HUES64 (cell line): ENCODE data around the gene ZNF148. TPM values are rescaled to one million over a fixed set of nuclear protein-coding genes. Genes with fewer than 3 reads are reported as not detected.
"Not testable (repeated sequence)": the region's sequence is repeated elsewhere in the genome, so short reads cannot be mapped to it uniquely, and the experiment has no call there.

Experiments
- H3K27ac ChIP-seq: 2 replicates; pipeline ENCODE4 v1.7.0; 2013; ENCODE audit warnings: low read depth, low read length, inconsistent platforms
- H3K27me3 ChIP-seq: 2 replicates; pipeline ENCODE4 v1.6.1; 2013; ENCODE audit warnings: mild to moderate bottlenecking, low read length; ENCODE audit not compliant: insufficient read depth
- H3K36me3 ChIP-seq: 2 replicates; pipeline ENCODE4 v1.6.1; 2013; ENCODE audit warnings: mild to moderate bottlenecking, low read length; ENCODE audit not compliant: insufficient read depth
- H3K4me1 ChIP-seq: 2 replicates; pipeline ENCODE4 v1.6.1; 2013; ENCODE audit warnings: mild to moderate bottlenecking, low read length, moderate library complexity; ENCODE audit not compliant: insufficient read depth
- H3K4me3 ChIP-seq: 2 replicates; pipeline ENCODE4 v1.5.1; 2013; ENCODE audit warnings: mild to moderate bottlenecking, low read length, moderate library complexity
- H3K9ac ChIP-seq: 2 replicates; pipeline ENCODE4 v1.6.1; 2013; ENCODE audit warnings: mild to moderate bottlenecking, low read depth, low read length
- H3K9me3 ChIP-seq: 2 replicates; pipeline ENCODE4 v1.6.1; 2013; ENCODE audit warnings: low read depth, low read length; ENCODE audit not compliant: insufficient read depth
- WGBS: fragments of 150-250, 120-280 bp; methylation state at CpG from one replicate; pipeline ENCODE4 v1.1.7; 2013; ENCODE audit warnings: missing lambda C conversion rate; 5-methylcytosine and 5-hydroxymethylcytosine counted together
- polyA plus RNA-seq, 2 experiments: library from polyadenylated mRNA; stranded (reverse); fragments of 50-300 nt; gene quantifications; one replicate each; pipeline ENCODE4 v1.2.3, GENCODE V29; 2013

ZNF148 gene, protein sequence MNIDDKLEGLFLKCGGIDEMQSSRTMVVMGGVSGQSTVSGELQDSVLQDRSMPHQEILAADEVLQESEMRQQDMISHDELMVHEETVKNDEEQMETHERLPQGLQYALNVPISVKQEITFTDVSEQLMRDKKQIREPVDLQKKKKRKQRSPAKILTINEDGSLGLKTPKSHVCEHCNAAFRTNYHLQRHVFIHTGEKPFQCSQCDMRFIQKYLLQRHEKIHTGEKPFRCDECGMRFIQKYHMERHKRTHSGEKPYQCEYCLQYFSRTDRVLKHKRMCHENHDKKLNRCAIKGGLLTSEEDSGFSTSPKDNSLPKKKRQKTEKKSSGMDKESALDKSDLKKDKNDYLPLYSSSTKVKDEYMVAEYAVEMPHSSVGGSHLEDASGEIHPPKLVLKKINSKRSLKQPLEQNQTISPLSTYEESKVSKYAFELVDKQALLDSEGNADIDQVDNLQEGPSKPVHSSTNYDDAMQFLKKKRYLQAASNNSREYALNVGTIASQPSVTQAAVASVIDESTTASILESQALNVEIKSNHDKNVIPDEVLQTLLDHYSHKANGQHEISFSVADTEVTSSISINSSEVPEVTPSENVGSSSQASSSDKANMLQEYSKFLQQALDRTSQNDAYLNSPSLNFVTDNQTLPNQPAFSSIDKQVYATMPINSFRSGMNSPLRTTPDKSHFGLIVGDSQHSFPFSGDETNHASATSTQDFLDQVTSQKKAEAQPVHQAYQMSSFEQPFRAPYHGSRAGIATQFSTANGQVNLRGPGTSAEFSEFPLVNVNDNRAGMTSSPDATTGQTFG
- polyA plus RNA-seq (2013, experiment 1 of 2) = 11.6 TPM
- 13.6 TPM for polyA plus RNA-seq (2013, experiment 2 of 2)

DNA sequence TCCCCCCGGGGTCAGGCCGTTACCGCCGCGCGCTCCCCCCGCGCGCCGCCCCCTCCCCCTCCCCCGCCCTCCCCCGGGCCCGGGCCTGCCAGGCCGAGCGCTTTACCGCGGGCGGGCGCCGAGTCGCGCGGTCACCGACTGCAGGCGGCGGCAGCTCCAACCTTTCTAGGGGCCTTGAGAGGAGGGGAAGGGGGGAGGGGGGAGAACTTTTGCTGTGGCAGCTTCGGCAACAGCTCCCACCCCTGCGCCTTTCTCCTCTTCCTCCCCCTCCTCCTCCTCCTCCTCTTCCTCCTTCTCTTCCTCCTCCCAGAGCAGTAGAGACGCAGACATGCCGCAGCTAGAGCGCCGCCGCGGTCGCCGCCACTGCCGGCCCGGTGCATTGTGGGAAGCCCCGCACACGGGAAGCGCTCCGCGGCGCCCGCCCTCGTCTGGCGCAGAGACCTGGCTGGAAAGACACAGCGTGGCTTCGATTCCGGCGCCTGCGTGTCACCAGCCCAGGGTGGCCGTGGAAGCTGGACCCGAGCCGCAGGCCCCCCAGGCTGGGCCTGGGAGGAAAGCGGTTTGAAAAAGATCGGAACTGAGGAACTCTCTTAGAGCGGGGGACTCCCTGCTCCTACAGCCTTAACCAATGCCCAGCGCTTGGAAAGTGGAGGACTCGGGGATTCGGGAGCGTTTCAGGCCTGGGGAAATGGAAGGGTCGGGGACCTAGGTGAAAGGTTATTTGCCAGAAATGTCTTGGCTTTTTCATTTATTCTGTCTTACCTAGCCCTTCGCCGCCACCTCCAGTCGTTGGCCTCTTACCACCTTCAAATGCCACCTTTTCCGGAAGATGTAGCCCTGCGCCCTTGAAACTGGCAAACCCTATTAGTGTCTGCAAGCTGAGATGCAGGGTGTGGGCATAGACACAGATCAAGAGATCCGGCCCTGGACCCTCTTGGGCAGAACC is at the start of gene ZNF148:
Gene ZNF148, minus strand, starts transcription at position 330 of the 946 bp plus-strand sequence. CDS start 61,685 bp downstream, outside the sequence.
- H3K9me3 ChIP-seq = no peaks in the 10 kb centered on the region
- peaks cover 16% of the 10 kb centered on the region for H3K4me1 ChIP-seq
- 1% methylated on average over 42 of the region's 69 CpGs for WGBS
- peak within 1 kb of the TSS; percentile 78 for H3K27ac ChIP-seq
- no peaks in the 10 kb centered on the region for H3K36me3 ChIP-seq
- peak within 1 kb of the TSS; percentile 91 for H3K4me3 ChIP-seq
- no peaks in the 10 kb centered on the region for H3K27me3 ChIP-seq
- peak within 1 kb of the TSS; percentile 93 for H3K9ac ChIP-seq

DNA sequence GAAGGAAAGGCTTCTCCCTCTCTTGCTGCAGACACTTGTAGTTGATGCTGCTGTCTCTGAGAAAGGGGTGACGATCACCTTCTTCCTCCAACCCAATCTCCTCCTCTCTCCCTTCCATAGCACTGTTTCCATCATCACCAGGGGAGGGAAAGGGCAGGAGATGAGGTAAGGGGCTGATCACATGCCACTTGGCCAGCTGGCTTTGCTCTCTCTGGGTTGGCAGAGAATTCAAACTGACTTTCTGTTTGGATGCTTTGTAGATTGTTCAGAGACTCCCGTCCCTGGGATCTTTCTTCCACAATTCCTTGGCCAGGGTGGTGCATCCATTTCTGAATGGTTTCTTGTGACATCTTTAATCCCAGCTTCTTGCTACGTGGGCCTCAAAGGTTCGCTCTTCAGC is 43.2 kb upstream of the ZNF148 start:
- Histone ChIP-seq H3K27ac (no peak overlapping the region), H3K4me1 (no peaks in the 10 kb centered on the region), H3K9me3 (no peaks in the 10 kb centered on the region), H3K27me3 (no peaks in the 10 kb centered on the region), H3K9ac (no peak overlapping the region), H3K36me3 (no peaks in the 10 kb centered on the region), H3K4me3 (no peak overlapping the region)
- WGBS = 95% methylated on average over 3 of the region's 4 CpGs

DNA sequence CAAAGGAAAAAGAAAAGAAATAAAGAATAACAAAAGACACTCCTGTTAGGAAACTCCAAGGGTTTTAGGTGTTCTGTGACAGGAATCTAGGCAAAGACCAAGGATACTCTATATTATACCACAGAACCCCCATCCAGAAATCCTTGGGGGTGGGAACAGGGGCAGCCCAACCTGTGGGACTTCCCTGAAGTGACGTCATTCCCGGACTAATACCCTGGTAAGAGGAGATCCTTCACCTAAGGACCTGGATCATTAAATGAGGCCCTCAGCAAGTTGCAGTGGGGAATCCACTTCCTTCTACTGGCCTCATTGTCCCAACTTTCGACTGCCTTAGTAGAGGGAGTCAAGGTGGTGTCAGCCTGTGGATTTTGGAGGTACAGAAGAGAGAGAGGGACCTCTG is 41.1 kb upstream of the ZNF148 start:
- H3K36me3 ChIP-seq = no peaks in the 10 kb centered on the region
- no peak overlapping the region for H3K9ac ChIP-seq
- no peak overlapping the region for H3K4me3 ChIP-seq
- H3K4me1 ChIP-seq = no peaks in the 10 kb centered on the region
- WGBS = 87% methylated on average over 3 of the region's 3 CpGs
- no peaks in the 10 kb centered on the region for H3K9me3 ChIP-seq
- H3K27me3 ChIP-seq = no peaks in the 10 kb centered on the region
- no peak overlapping the region for H3K27ac ChIP-seq

DNA sequence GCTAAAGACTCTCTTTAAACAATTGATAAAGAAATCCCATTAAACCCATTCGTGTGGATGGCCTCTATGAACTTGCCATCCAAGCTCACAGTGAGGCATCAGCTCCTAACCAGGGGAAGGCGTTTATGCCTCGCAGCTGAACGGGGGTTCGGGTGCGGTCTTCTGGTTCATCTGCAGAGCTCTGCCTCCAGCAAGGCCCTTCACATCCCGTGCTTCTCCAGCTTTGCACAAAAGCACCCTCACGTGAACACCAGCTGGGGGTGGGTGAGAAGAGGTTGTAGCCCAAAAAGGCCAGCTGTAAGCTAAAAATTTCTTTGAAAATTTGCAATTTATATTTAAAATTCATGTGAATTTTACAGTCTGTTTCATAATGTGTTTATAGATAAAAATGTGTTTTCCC is 39.5 kb upstream of the ZNF148 start:
- 91% methylated on average over 8 of the region's 8 CpGs for WGBS

DNA sequence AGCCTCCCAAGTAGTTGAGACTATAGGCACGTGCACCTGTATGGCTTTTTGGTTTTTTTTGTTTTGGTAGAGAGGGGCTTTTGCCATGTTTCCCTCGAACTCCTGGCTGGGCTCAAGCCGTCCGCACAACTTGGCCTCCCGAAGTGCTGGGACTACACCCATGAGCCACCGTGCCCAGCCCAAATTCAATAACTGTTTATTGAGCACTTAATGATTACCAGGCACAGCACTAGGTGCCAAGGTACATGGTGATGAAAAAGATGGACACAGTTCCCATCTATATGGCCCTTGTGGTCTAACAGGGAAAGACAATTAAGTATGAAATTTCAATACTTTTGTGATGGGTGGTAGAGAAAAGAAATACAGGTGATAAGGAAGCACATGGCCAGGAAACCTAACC is 35.8 kb upstream of the ZNF148 start:
- WGBS = 94% methylated on average over 6 of the region's 6 CpGs
- H3K9ac ChIP-seq = no peak overlapping the region

More for the DNA sequence above, 39.5 kb upstream of the ZNF148 start:
- H3K9me3 ChIP-seq = no peaks in the 10 kb centered on the region
- no peaks in the 10 kb centered on the region for H3K36me3 ChIP-seq
- no peaks in the 10 kb centered on the region for H3K27me3 ChIP-seq
- no peaks in the 10 kb centered on the region for H3K4me1 ChIP-seq
- H3K27ac ChIP-seq = no peak overlapping the region
- no peak overlapping the region for H3K9ac ChIP-seq
- H3K4me3 ChIP-seq = no peak overlapping the region

DNA sequence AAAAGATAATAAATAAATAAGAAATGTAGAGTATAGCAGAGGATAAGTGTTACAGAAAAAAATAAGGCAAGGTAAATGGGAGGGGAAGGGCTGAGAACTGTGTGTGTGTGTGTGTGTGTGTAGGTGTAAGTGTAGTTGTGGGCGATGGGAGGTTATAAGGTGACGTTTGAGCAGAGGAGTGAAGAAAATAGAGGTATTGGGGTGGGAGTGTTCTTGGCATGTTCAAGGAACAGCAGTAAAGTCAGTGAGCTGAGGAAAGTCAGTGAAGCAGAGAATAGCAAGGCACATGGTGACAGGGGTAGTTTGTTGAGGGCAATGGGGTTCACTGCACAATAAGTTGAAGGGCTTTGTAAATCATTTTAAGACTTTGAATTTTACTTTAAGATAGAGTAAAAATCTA is 30.9 kb upstream of the ZNF148 start:
- no peaks in the 10 kb centered on the region for H3K27me3 ChIP-seq

More for the DNA sequence above, 35.8 kb upstream of the ZNF148 start:
- Histone ChIP-seq H3K4me3 (no peak overlapping the region), H3K27ac (no peak overlapping the region), H3K36me3 (no peaks in the 10 kb centered on the region), H3K27me3 (no peaks in the 10 kb centered on the region), H3K4me1 (no peaks in the 10 kb centered on the region), H3K9me3 (no peaks in the 10 kb centered on the region)

DNA sequence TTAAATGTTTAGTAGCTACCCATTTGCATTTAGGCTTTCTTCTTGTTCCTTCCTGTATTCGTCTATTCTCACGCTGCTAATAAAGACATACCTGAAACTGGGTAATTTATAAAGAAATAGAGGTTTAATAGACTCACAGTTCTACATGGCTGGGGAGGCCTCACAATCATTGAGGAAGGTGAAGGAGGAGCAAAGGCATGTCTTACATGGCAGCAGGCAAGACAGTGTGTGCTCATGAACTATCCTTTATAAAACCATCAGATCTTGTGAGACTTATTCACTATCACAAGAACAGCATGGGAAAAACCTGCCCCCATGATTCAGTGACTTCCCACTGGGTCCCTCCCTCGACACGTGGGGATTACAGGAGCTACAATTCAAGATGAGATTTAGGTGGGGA is 30.4 kb upstream of the ZNF148 start:
- H3K36me3 ChIP-seq, H3K27ac ChIP-seq, H3K9me3 ChIP-seq, H3K4me1 ChIP-seq, H3K27me3 ChIP-seq, H3K9ac ChIP-seq, H3K4me3 ChIP-seq: not testable (repeated sequence)
- WGBS = 90% methylated on average over 4 of the region's 4 CpGs

More for the DNA sequence above, 30.9 kb upstream of the ZNF148 start:
- Histone ChIP-seq H3K9ac (no peak overlapping the region), H3K36me3 (no peaks in the 10 kb centered on the region), H3K27ac (no peak overlapping the region), H3K4me1 (no peaks in the 10 kb centered on the region; the same call in 1 of the 2 replicates), H3K4me3 (no peak overlapping the region), H3K9me3 (no peaks in the 10 kb centered on the region)
- 86% methylated on average over 2 of the region's 2 CpGs for WGBS

DNA sequence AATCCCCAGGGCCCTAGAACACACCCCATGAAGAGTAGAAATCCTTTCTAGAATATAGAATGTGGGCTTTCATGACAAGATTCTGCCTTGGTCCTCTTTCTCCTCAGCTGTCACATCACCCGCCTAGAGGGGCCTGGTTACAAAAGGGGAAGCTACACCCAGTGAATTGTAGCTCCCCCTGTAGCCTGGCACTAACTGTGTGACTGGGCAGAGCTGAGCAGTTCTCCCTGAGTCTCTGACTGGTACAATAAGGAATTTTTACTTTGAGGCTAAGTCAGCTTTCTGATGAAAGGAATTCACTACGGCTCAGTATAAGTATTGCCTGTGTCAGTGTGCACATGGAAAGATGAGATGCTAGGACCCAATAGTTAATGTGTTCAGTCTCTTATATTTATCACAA is 28.7 kb upstream of the ZNF148 start:
- Histone ChIP-seq H3K27me3 (no peaks in the 10 kb centered on the region), H3K4me3 (no peak overlapping the region), H3K4me1 (no peaks in the 10 kb centered on the region; the same call in 1 of the 2 replicates), H3K9me3 (no peaks in the 10 kb centered on the region), H3K36me3 (no peaks in the 10 kb centered on the region), H3K27ac (no peak overlapping the region), H3K9ac (no peak overlapping the region)
- 85% methylated on average over 2 of the region's 2 CpGs for WGBS

DNA sequence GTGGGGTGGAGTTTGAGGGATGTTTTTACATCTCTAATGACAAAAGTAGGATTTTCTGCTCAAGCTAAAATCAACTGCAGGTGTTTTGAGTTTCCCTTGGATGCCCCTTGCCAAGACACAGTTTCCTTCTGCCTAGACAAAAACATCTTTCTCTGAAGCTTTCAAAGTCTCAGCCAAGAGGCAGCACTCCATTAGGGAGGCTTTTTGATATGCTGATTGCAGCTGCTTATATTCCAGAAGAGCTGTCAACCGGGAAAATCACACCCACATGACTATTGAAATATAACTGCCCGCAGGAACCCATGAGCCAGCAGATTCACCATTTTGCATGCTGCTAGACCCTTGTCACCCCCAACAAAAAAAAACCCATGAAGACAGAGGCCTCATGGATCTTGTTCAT is 27.5 kb upstream of the ZNF148 start:
- Histone ChIP-seq H3K4me1 (no peaks in the 10 kb centered on the region; the same call in 1 of the 2 replicates), H3K27ac (no peak overlapping the region), H3K36me3 (no peaks in the 10 kb centered on the region), H3K9me3 (no peaks in the 10 kb centered on the region), H3K27me3 (peaks cover 8% of the 10 kb centered on the region; the same call in 1 of the 2 replicates), H3K9ac (no peak overlapping the region), H3K4me3 (no peak overlapping the region)
- 76% methylated on average over 2 of the region's 2 CpGs for WGBS

DNA sequence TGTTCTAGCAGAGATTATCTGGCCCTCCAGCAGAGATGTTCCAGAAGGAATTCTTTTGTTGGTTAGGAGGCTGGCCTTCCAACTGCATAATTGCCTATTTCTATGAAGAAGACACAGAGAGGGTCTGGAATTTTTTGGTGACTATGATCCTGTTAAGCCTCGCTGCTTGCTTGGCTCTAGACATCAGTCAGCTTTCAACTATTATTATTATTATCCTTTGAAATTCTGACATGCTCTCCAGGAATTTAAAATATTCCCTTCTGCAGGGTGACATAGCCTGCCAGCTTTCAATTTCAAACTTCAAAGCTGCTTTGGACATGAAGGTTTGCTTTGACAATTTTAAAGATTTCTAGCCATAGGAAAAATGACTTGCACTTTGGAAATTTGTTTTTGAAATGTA is 26.3 kb upstream of the ZNF148 start:
- WGBS = 81% methylated on average over 1 of the region's 1 CpG
- no peaks in the 10 kb centered on the region; the same call in 1 of the 2 replicates for H3K4me1 ChIP-seq

More for the DNA sequence above, 26.3 kb upstream of the ZNF148 start:
- Histone ChIP-seq H3K36me3 (no peaks in the 10 kb centered on the region), H3K4me3 (no peak overlapping the region), H3K27ac (no peak overlapping the region), H3K9ac (no peak overlapping the region), H3K9me3 (no peaks in the 10 kb centered on the region), H3K27me3 (peaks cover 8% of the 10 kb centered on the region; the same call in 1 of the 2 replicates)
